Chondrocyte (in vitro differentiated cells): ENCODE results near the gene IL1RAPL1. TPM values are rescaled to one million over a fixed set of nuclear protein-coding genes. Genes with fewer than 3 reads are reported as not detected.

Experiments used
- DNase-seq: peaks from one replicate; pipeline ENCODE4 v3.0.0; 2021; ENCODE audit warnings: mixed read lengths, low spot score
- H3K27ac Mint-ChIP-seq: one replicate; pipeline ENCODE4 v1.8.0; 2021; ENCODE audit warnings: mild to moderate bottlenecking, moderate library complexity, mixed read lengths; ENCODE audit not compliant: unreplicated experiment
- H3K27me3 Mint-ChIP-seq: 2 replicates; pipeline ENCODE4 v1.8.0; 2021; ENCODE audit warnings: low read depth, mixed read lengths
- H3K36me3 Mint-ChIP-seq: 2 replicates; pipeline ENCODE4 v1.8.0; 2021; ENCODE audit warnings: low read depth, mixed read lengths
- H3K4me1 Mint-ChIP-seq: 2 replicates; pipeline ENCODE4 v1.8.0; 2021; ENCODE audit warnings: low read depth, mild to moderate bottlenecking, mixed read lengths
- H3K4me3 Mint-ChIP-seq: one replicate; pipeline ENCODE4 v1.8.0; 2021; ENCODE audit warnings: mild to moderate bottlenecking, moderate library complexity, mixed read lengths; ENCODE audit not compliant: unreplicated experiment
- H3K9me3 Mint-ChIP-seq: 2 replicates; pipeline ENCODE4 v1.8.0; 2021; ENCODE audit warnings: low read depth, mixed read lengths
- total RNA-seq: library from RNA; stranded (reverse); gene quantifications from 3 replicates; pipeline ENCODE4 v1.2.1, GENCODE V29; 2021
- TF ChIP-seq, protein P1 (sequence below): fragments of 200-600 bp; sonication (generic); IDR thresholded peaks from 2 replicates; pipeline ENCODE4 v1.5.0; 2021; ENCODE audit warnings: antibody characterized with exemption, mild to moderate bottlenecking, moderate library complexity

The IL1RAPL1 gene
- total RNA-seq, 1 donor from 2014 or later, result not detected

DNA sequence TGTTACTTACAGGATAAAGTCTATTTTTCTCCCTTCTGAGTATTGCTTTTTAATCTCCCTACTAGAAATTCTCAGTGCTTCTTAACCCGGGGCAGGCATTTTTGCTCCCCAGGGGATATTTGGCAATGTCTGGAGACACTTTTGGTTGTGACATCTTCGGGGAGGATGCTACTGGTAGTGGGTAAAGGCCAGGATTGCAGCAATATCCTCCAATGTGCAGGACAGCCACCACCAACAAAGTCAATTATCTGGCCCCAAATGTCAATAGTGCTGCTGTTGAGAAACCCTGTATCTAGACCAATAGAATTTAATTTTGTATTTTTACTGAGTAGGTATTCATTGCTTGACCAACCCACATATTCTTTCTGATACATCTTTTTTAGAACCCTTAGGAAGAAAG is 958.6 kb downstream of the IL1RAPL1 start:
- Mint-ChIP-seq H3K27ac (no peak overlapping the region), H3K36me3 (no peaks in the 10 kb centered on the region), H3K9me3 (no peaks in the 10 kb centered on the region), H3K4me3 (no peak overlapping the region), H3K27me3 (no peaks in the 10 kb centered on the region), H3K4me1 (no peaks in the 10 kb centered on the region)
- TF ChIP-seq, protein P1, sequence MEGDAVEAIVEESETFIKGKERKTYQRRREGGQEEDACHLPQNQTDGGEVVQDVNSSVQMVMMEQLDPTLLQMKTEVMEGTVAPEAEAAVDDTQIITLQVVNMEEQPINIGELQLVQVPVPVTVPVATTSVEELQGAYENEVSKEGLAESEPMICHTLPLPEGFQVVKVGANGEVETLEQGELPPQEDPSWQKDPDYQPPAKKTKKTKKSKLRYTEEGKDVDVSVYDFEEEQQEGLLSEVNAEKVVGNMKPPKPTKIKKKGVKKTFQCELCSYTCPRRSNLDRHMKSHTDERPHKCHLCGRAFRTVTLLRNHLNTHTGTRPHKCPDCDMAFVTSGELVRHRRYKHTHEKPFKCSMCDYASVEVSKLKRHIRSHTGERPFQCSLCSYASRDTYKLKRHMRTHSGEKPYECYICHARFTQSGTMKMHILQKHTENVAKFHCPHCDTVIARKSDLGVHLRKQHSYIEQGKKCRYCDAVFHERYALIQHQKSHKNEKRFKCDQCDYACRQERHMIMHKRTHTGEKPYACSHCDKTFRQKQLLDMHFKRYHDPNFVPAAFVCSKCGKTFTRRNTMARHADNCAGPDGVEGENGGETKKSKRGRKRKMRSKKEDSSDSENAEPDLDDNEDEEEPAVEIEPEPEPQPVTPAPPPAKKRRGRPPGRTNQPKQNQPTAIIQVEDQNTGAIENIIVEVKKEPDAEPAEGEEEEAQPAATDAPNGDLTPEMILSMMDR, result no peak
- DNase-seq, result no peak

DNA sequence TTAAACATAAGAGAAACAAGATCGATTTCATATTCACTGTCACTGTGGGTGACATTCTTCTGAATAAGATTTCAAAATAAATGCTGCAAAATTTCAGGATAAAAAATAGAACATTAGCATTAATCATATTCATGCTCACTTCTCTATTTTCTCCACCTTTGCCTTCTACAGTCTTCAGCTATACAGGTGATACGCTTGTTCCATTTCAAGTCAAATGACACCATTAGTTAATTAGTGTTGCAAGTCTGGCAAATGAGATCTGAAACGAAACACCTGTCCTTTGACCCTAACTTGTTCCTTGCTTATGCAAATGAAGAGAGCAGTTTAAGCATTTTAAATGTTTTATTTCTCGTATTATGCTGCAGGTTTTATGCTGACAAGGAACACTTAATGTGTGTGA is 960.6 kb downstream of the IL1RAPL1 start:
- no peak overlapping the region for H3K27ac Mint-ChIP-seq
- H3K4me3 Mint-ChIP-seq, result no peak overlapping the region
- no peaks in the 10 kb centered on the region for H3K4me1 Mint-ChIP-seq
- no peak for DNase-seq
- no peaks in the 10 kb centered on the region for H3K9me3 Mint-ChIP-seq
- H3K36me3 Mint-ChIP-seq, result no peaks in the 10 kb centered on the region
- TF ChIP-seq, protein P1, result no peak
- H3K27me3 Mint-ChIP-seq, result no peaks in the 10 kb centered on the region

DNA sequence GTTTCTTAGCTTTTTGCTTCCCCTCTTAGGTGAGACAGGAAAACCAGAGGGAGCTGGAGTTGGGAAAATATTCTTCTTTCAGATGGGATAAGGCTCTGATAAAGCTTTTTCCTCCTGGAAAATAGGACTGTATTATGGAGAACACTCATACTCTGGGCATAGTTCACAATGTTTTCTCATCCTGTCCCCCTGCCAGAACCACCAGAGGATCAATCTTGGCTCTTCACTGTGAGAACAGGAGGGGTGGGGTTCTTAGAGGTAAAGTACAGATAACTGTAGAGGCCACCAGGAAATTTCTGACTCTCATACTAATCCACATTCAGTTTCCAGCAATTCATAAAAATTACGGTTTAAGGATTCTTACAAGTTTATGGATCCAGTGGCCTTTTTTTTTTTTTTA is 966.3 kb downstream of the IL1RAPL1 start:
- H3K27ac Mint-ChIP-seq, result no peak overlapping the region
- peaks cover 8% of the 10 kb centered on the region for H3K9me3 Mint-ChIP-seq
- no peak for DNase-seq
- H3K4me3 Mint-ChIP-seq, result no peak overlapping the region
- H3K36me3 Mint-ChIP-seq, result no peaks in the 10 kb centered on the region
- no peaks in the 10 kb centered on the region for H3K4me1 Mint-ChIP-seq
- TF ChIP-seq, protein P1, result no peak
- H3K27me3 Mint-ChIP-seq, result no peaks in the 10 kb centered on the region

DNA sequence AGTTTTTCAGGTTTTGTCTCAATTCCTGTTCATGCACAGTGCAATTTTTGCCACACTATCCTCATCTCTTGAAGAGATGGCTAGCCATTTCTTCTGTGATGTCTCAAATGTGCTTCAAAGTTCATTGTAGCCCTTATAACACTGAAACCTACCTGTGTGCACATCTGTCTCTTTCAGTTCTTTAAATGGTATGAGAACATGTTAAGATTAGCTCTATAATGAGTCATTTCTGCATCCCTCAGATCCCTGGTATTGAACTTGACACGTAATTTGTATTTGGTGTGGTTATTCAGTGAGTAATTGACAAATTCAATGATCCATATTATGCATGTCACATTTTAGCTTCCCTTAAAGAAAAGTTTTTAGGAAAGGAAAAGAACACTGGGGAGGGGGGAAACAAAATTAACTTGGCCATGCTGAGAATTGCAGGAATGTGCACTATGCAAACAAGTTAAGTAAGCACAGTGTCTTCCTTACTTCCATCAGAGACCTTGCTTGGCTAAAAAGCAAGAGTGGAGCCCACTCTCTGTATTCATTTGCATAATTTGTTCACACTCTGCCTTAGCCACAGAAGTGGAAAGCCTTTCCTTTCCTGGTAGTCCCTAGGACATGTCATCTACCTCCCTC is 968.3 kb downstream of the IL1RAPL1 start:
- Mint-ChIP-seq H3K4me1 (no peaks in the 10 kb centered on the region), H3K27me3 (no peaks in the 10 kb centered on the region), H3K9me3 (peaks cover 25% of the 10 kb centered on the region), H3K4me3 (no peak overlapping the region), H3K36me3 (no peaks in the 10 kb centered on the region), H3K27ac (no peak overlapping the region)
- DNase-seq, result no peak
- TF ChIP-seq, protein P1, result no peak

DNA sequence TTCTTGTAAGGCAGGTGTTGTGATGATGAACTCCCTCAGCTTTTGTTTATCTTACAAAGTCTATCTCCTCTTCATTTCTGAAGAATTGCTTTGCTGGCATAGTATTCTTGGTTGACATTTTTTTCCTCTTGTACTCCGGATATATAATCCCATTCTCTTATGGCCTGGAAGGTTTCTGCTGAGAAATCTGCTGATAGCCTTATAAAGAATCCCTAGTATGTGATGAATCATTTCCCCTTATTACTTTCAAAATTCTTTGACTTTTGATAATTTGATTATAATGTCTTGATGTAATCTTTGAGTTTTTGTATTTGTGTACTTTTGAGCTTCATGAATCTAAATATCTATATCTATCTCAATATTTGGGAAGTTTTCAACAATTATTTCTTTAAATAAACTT is 972.8 kb downstream of the IL1RAPL1 start:
- no peak overlapping the region for H3K27ac Mint-ChIP-seq
- H3K9me3 Mint-ChIP-seq, result peaks cover 38% of the 10 kb centered on the region
- no peak overlapping the region for H3K4me3 Mint-ChIP-seq
- no peaks in the 10 kb centered on the region for H3K4me1 Mint-ChIP-seq
- no peaks in the 10 kb centered on the region for H3K36me3 Mint-ChIP-seq
- no peaks in the 10 kb centered on the region for H3K27me3 Mint-ChIP-seq
- DNase-seq, result no peak
- TF ChIP-seq, protein P1, result no peak
